Ovary (tissue), 3 donors: ENCODE data around the gene CPLX3.

ENCODE experiments used
- POLR2A ChIP-seq: fragments of 450-650 bp; IDR thresholded peaks from one replicate; pipeline ENCODE4 v1.6.1; 2017; ENCODE audit warnings: antibody characterized with exemption, mild to moderate bottlenecking, moderate library complexity
- TF ChIP-seq, protein P1 (sequence below), 3 donors: fragments of 450-650 bp in 2 of 3; fragments of 200-600 bp in 1 of 3; IDR thresholded peaks; one replicate each; pipeline versions ENCODE4 v1.5.1 to v1.8.0; 2016 to 2022; ENCODE audit warnings: antibody characterized with exemption in 3 of 3, mild to moderate bottlenecking in 1 of 3
- donor health status: DM: no; HTN: no; CAD: no.

DNA sequence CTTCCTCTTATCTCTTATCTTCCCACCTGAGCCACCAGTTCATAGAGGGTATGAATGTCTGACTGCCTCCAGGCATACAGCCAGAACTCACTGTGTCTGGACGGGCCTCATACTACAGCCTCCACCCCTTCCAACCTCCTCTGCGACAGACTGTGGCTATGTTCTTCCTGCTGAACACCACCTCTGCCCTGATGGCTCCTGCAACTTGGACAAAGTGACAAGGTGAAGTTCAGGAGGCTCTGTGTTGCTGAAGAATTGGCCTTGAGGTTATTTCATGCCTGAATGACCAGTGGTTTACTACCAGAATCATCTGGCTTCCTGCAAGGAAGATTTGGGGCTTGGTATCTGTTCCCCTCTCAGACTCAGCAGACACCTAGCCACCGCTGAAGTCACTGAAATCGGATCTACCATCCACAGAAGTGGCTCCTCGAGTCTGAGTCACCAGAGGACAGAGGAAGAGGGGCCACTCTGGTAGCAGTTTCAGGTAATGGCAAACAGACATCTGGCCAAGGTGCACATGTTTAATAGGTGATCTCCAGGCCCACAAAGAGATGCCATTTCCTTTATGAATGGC lies 30.7 kb downstream of the CPLX3 start:
- TF ChIP-seq, protein P1, sequence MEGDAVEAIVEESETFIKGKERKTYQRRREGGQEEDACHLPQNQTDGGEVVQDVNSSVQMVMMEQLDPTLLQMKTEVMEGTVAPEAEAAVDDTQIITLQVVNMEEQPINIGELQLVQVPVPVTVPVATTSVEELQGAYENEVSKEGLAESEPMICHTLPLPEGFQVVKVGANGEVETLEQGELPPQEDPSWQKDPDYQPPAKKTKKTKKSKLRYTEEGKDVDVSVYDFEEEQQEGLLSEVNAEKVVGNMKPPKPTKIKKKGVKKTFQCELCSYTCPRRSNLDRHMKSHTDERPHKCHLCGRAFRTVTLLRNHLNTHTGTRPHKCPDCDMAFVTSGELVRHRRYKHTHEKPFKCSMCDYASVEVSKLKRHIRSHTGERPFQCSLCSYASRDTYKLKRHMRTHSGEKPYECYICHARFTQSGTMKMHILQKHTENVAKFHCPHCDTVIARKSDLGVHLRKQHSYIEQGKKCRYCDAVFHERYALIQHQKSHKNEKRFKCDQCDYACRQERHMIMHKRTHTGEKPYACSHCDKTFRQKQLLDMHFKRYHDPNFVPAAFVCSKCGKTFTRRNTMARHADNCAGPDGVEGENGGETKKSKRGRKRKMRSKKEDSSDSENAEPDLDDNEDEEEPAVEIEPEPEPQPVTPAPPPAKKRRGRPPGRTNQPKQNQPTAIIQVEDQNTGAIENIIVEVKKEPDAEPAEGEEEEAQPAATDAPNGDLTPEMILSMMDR (IDR thresholded peaks at IDR 0.05): no peak
- no peak for TF ChIP-seq POLR2A
